ENCODE measurements around the gene MAPK1IP1L.
"Not testable (repeated sequence)": the region's sequence is repeated elsewhere in the genome, so short reads cannot be mapped to it uniquely, and the experiment has no call there.

GRCh38 chr14:55079961-55080360 is 28.5 kb downstream of the MAPK1IP1L start:
- TF ChIP-seq EZH2 (IDR thresholded peaks at IDR 0.05; ENCODE audit: borderline replicate concordance); CTCF (IDR thresholded peaks at IDR 0.05; ENCODE audit: poor library complexity); EZH2phosphoT487 (IDR thresholded peaks at IDR 0.05; ENCODE audit: low read depth, severe bottlenecking, unreplicated experiment): not testable (repeated sequence)
